T-helper 2 cell treated with Interferon-gamma antibody and Interleukin-4, amounts not matched to agents 5 μg/mL and 100 μg/mL, for 36 hours (primary cell): ENCODE measurements around the gene ADAMTS17.

Experiments used
- DNase-seq: peaks from one replicate; pipeline ENCODE4 v3.0.0; 2021; ENCODE audit warnings: low spot score
- H3K27ac Mint-ChIP-seq: one replicate; pipeline ENCODE4 v1.8.0; 2021; ENCODE audit warnings: mild to moderate bottlenecking, mixed read lengths
- H3K27me3 Mint-ChIP-seq: one replicate; pipeline ENCODE4 v1.8.0; 2021; ENCODE audit warnings: low read depth, mixed read lengths
- H3K36me3 Mint-ChIP-seq: one replicate; pipeline ENCODE4 v1.8.0; 2021; ENCODE audit warnings: low read depth, mixed read lengths
- H3K4me1 Mint-ChIP-seq: one replicate; pipeline ENCODE4 v1.8.0; 2021; ENCODE audit warnings: low read depth, mixed read lengths
- H3K4me3 Mint-ChIP-seq: one replicate; pipeline ENCODE4 v1.8.0; 2022; ENCODE audit warnings: mild to moderate bottlenecking, moderate library complexity, mixed read lengths
- H3K9me3 Mint-ChIP-seq: one replicate; pipeline ENCODE4 v1.8.0; 2021; ENCODE audit warnings: mixed read lengths

Gene ADAMTS17

GRCh38 chr15:99961011-99961441 lies 380.7 kb downstream of the ADAMTS17 start:
- H3K27ac Mint-ChIP-seq, result no peak overlapping the region
- peaks cover 4% of the 10 kb centered on the region for H3K27me3 Mint-ChIP-seq
- no peaks in the 10 kb centered on the region for H3K36me3 Mint-ChIP-seq
- peaks cover 1% of the 10 kb centered on the region for H3K4me1 Mint-ChIP-seq
- no peaks in the 10 kb centered on the region for H3K9me3 Mint-ChIP-seq
- no peak overlapping the region for H3K4me3 Mint-ChIP-seq
- no peak for DNase-seq

DNA sequence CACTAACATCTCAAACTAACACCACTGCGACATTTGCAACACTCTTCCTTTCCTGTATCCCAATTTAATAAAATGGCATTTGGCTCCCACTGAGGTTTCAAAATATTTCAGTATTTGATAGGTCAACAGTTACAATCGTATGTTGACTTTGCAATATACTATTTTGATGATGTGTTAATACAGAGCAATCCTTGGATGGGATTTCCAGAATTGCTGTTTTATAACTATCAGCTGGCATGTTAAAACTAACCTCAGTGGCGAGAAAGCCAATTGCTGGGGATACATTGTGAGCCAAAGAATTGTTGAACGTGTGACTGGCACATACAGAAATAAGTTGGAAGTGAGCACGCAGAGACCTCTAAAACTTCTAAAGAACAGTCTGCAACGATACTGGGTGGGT lies 382.4 kb downstream of the ADAMTS17 start:
- DNase-seq, result no peak
- H3K27ac Mint-ChIP-seq, result no peak overlapping the region
- H3K27me3 Mint-ChIP-seq, result peaks cover 4% of the 10 kb centered on the region
- H3K4me3 Mint-ChIP-seq, result no peak overlapping the region
- peaks cover 1% of the 10 kb centered on the region for H3K4me1 Mint-ChIP-seq
- no peaks in the 10 kb centered on the region for H3K9me3 Mint-ChIP-seq
- no peaks in the 10 kb centered on the region for H3K36me3 Mint-ChIP-seq

GRCh38 chr15:99958426-99959097 lies 383.2 kb downstream of the ADAMTS17 start:
- Mint-ChIP-seq H3K27ac (no peak overlapping the region), H3K9me3 (no peaks in the 10 kb centered on the region)

DNA sequence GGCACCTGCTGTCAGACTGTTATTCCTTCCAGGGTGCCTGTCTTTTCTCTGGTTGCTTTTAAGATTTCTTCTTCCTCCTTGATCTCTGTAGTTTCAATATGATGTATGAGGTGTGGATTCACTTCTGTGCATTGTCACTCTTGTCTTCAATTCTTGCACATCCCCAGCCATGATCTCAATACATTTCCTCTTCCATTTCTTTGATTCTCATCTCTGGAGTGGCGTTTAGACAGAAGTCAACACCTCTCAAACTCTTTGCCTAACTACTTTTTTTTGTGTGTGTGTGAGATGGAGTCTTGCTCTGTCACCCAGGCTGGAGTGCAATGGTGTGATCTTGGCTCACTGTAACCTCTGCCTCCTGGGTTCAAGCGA lies 384.1 kb downstream of the ADAMTS17 start:
- H3K9me3 Mint-ChIP-seq, result no peaks in the 10 kb centered on the region
- DNase-seq, result no peak
- no peak overlapping the region for H3K4me3 Mint-ChIP-seq
- H3K4me1 Mint-ChIP-seq, result peaks cover 1% of the 10 kb centered on the region
- H3K36me3 Mint-ChIP-seq, result no peaks in the 10 kb centered on the region
- no peak overlapping the region for H3K27ac Mint-ChIP-seq
- peaks cover 4% of the 10 kb centered on the region for H3K27me3 Mint-ChIP-seq

More at GRCh38 chr15:99958426-99959097, 383.2 kb downstream of the ADAMTS17 start:
- Mint-ChIP-seq H3K27me3 (peaks cover 4% of the 10 kb centered on the region), H3K36me3 (no peaks in the 10 kb centered on the region), H3K4me1 (peaks cover 1% of the 10 kb centered on the region), H3K4me3 (no peak overlapping the region)
- DNase-seq, result no peak

- no peak for DNase-seq
- Mint-ChIP-seq H3K9me3 (no peaks in the 10 kb centered on the region), H3K36me3 (no peaks in the 10 kb centered on the region), H3K4me3 (no peak overlapping the region), H3K27me3 (peaks cover 4% of the 10 kb centered on the region), H3K27ac (no peak overlapping the region), H3K4me1 (peaks cover 1% of the 10 kb centered on the region)
Measured at GRCh38 chr15:99956820-99957641, 384.7 kb downstream of the ADAMTS17 start.

DNA sequence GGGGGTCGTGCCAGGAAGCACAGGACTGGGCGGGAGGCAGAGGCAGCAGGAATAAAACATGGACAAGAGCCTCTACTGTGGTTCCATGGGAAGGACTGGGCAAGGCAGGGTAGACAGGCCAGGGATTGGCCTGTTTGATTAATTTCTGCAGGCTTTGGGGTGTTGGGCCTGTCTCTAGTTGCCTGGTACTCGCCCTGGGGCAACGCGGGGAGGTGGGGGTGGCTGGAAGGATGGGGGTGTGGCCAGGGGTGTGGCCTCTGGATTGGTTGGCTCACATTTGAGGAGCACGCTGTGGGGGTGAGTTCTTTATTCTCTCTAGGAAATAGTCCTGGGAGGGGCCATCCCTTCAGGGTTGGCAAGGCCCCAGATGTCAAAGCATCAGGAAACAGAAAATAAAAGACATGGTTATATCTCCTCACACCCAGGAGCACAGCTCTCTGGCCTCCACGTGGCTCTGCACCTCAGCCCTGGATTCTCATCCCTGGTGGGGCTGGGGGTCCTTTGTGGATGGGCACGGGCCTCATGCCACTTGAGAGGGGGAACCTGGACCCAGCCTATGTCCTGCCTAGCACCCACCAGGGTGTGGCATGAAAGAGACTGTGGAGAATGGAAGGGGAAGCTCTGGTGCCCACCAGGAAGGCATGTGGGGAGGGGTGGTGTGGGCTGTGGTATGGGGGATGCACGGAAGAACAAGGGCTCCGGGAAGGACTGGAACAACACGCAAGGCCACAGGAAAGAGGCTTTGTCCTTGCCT lies 385.6 kb downstream of the ADAMTS17 start:
- no peak for DNase-seq
- no peak overlapping the region for H3K27ac Mint-ChIP-seq
- peaks cover 4% of the 10 kb centered on the region for H3K27me3 Mint-ChIP-seq

GRCh38 chr15:99955532-99955931 lies 386.2 kb downstream of the ADAMTS17 start:
- no peak for DNase-seq
- peaks cover 1% of the 10 kb centered on the region for H3K4me1 Mint-ChIP-seq
- no peak overlapping the region for H3K27ac Mint-ChIP-seq
- H3K4me3 Mint-ChIP-seq, result no peak overlapping the region
- H3K9me3 Mint-ChIP-seq, result no peaks in the 10 kb centered on the region
- H3K27me3 Mint-ChIP-seq, result peaks cover 4% of the 10 kb centered on the region
- no peaks in the 10 kb centered on the region for H3K36me3 Mint-ChIP-seq

More for the DNA sequence above, 385.6 kb downstream of the ADAMTS17 start:
- peaks cover 1% of the 10 kb centered on the region for H3K4me1 Mint-ChIP-seq
- H3K4me3 Mint-ChIP-seq, result no peak overlapping the region
- H3K36me3 Mint-ChIP-seq, result no peaks in the 10 kb centered on the region
- H3K9me3 Mint-ChIP-seq, result no peaks in the 10 kb centered on the region

- Mint-ChIP-seq H3K27ac (no peak overlapping the region), H3K4me1 (peaks cover 1% of the 10 kb centered on the region), H3K9me3 (no peaks in the 10 kb centered on the region), H3K4me3 (no peak overlapping the region), H3K36me3 (no peaks in the 10 kb centered on the region), H3K27me3 (peaks cover 4% of the 10 kb centered on the region)
- no peak for DNase-seq
Measured at GRCh38 chr15:99955181-99955525, 386.6 kb downstream of the ADAMTS17 start.

DNA sequence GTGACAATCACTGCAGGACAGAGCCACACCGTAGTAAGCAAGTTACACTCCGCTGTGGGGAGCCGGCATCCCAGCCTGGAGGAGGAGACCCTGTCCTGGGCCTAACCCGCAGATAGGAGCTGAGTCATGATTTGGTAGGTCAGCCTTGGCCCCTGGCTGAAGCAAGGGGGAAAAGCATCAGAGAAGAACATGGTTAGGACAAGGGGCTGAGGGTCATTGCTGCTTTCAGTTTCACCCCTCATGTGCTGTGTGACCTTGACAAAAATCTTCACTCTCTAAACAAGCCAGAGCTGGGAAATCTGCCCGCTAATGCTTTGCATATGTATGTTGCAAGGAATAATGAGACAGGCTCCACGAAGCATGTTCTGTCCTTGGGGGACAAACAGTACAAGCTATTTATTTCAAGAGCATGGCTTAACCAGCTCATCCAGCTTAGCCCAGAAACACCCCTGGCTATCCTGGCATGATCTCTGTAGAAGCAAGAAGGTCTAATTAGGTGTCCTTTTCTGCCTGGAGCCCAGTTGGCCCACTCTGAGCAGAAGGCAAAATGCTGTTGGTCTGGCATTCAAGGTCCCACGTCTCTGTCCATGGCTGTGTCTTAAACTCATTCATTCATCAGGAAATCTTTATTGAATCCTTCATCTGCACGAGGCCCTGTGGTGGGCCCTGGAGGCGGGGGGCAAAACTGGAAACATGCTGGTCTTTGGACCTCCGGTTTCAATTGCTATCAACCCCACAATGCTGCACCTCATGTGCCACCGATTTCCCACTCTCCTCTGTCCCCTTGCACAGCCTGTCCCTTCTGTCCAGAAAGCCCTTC lies 387.2 kb downstream of the ADAMTS17 start:
- no peak for DNase-seq
- Mint-ChIP-seq H3K9me3 (no peaks in the 10 kb centered on the region), H3K27me3 (no peaks in the 10 kb centered on the region), H3K36me3 (no peaks in the 10 kb centered on the region), H3K4me1 (peaks cover 1% of the 10 kb centered on the region), H3K27ac (no peak overlapping the region), H3K4me3 (no peak overlapping the region)

DNA sequence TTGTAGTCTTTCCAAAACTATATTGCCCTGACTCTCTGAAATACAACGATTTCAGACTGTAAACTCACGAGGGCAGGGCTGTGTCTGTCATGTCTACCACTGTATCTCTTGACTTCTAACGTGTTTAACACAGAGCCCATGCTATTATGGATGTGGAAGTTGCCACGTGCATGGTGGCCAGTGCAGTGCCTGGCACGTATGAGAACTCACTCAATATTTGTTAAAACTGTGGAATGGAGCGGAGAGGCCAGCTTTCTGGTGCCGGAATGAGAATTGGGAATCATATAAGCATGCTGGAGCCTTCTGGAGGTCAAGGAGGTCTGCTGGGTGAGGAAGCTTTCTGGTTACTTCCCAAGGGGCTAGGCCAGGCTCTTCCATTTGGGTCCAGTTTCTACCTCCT lies 387.9 kb downstream of the ADAMTS17 start:
- H3K4me3 Mint-ChIP-seq, result no peak overlapping the region
- no peak overlapping the region for H3K27ac Mint-ChIP-seq
- DNase-seq, result no peak
- H3K4me1 Mint-ChIP-seq, result peaks cover 1% of the 10 kb centered on the region
- H3K27me3 Mint-ChIP-seq, result no peaks in the 10 kb centered on the region
- H3K9me3 Mint-ChIP-seq, result no peaks in the 10 kb centered on the region
- no peaks in the 10 kb centered on the region for H3K36me3 Mint-ChIP-seq

GRCh38 chr15:99951511-99951910 lies 390.3 kb downstream of the ADAMTS17 start:
- Mint-ChIP-seq H3K36me3 (no peaks in the 10 kb centered on the region), H3K4me1 (no peaks in the 10 kb centered on the region), H3K27me3 (no peaks in the 10 kb centered on the region), H3K9me3 (peaks cover 2% of the 10 kb centered on the region), H3K27ac (no peak overlapping the region), H3K4me3 (no peak overlapping the region)
- DNase-seq, result no peak

- Mint-ChIP-seq H3K4me1 (no peaks in the 10 kb centered on the region), H3K9me3 (peaks cover 35% of the 10 kb centered on the region), H3K36me3 (no peaks in the 10 kb centered on the region), H3K27ac (no peak overlapping the region), H3K27me3 (peaks cover 2% of the 10 kb centered on the region), H3K4me3 (no peak overlapping the region)
- no peak for DNase-seq
Measured at GRCh38 chr15:99944131-99944530, 397.6 kb downstream of the ADAMTS17 start.

DNA sequence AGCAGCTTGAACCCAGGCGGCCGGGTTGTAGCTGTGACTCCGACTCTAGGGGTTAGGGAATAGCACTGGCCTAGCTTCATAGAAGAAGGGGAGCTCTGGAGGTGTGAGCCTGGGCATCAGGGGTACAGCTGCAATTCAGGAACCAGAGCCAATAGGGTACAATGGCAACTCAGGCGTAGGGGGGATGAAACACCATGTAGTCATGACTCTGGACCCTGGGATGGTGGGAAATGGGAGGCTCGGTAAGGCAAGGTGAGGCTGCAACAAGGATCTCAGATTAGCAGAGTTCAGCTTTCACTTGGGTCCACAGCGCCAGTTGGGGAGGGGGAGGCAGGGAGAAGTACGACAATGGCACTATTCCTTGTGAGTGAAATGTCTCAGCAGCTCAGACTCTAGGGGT lies 398.3 kb downstream of the ADAMTS17 start:
- Mint-ChIP-seq H3K9me3 (peaks cover 35% of the 10 kb centered on the region), H3K36me3 (no peaks in the 10 kb centered on the region), H3K27ac (no peak overlapping the region), H3K27me3 (peaks cover 2% of the 10 kb centered on the region), H3K4me3 (no peak overlapping the region), H3K4me1 (no peaks in the 10 kb centered on the region)
- no peak for DNase-seq
